Vagina (tissue), 2 donors: ENCODE results near the gene MED28. TPM values are rescaled to one million over a fixed set of nuclear protein-coding genes. Genes with fewer than 3 reads are reported as not detected.

Experiments used
- DNase-seq, 2 donors: peaks; one replicate each; pipeline ENCODE4 v3.0.0-alpha.2; 2017; ENCODE audit errors: extremely low spot score in 2 of 2
- H3K27ac ChIP-seq: fragments of 200-600 bp; sonication (generic); one replicate; pipeline ENCODE4 v1.5.1; 2019
- H3K27me3 ChIP-seq: fragments of 200-600 bp; sonication (generic); one replicate; pipeline ENCODE4 v1.5.1; 2019
- H3K36me3 ChIP-seq, 2 donors: fragments of 200-600 bp; sonication (generic); one replicate each; pipeline ENCODE4 v1.5.1; 2017 to 2019
- H3K4me1 ChIP-seq: fragments of 200-600 bp; sonication (generic); one replicate; pipeline ENCODE4 v1.5.1; 2019
- H3K4me3 ChIP-seq, 2 donors: fragments of 200-600 bp; sonication (generic); 1 replicate in 1 of 2; 2 replicates in 1 of 2; pipeline ENCODE4 v1.5.1; 2016 to 2019
- H3K9me3 ChIP-seq: fragments of 200-600 bp; sonication (generic); one replicate; pipeline ENCODE4 v1.5.1; 2019
- CTCF ChIP-seq, 3 experiments: fragments of 450-650 bp in 2 of 3; fragments of 200-600 bp in 1 of 3; sonication (generic) in 1 of 3; IDR thresholded peaks; one replicate each; pipeline ENCODE4 v1.5.1; 2017 to 2019; ENCODE audit warnings: antibody characterized with exemption in 3 of 3, mild to moderate bottlenecking in 2 of 3, moderate library complexity in 2 of 3
- POLR2A ChIP-seq, 2 donors: fragments of 450-650 bp; IDR thresholded peaks; one replicate each; pipeline ENCODE4 v1.6.1; 2017; ENCODE audit warnings: antibody characterized with exemption in 2 of 2, mild to moderate bottlenecking in 2 of 2, moderate library complexity in 2 of 2
- POLR2AphosphoS5 ChIP-seq, 2 donors: sonication (generic); formaldehyde crosslinking; IDR thresholded peaks; one replicate each; pipeline ENCODE4 v1.9.0; 2017; ENCODE audit warnings: antibody characterized with exemption in 2 of 2, mild to moderate bottlenecking in 2 of 2, low read depth in 1 of 2; ENCODE audit not compliant: insufficient read depth in 1 of 2
- intact Hi-C: fragments of 100-400 bp; cut with DNase I; formaldehyde crosslinking; loops from one replicate; pipeline ENCODE4 v1.15.1; 2023
- total RNA-seq: library from RNA; depleted of rRNA; stranded (reverse); fragments of >200 nt; gene quantifications from one replicate; pipeline ENCODE4 v1.2.3, GENCODE V29; 2016

The MED28 gene
- total RNA-seq, 1 donor from 2014 or later: 14.0 TPM

GRCh38 chr4:17576932-17577664 is 37.3 kb upstream of the MED28 start, which contains the start of gene LAP3:
Gene LAP3, plus strand, starts transcription at chr4:17577198. Its CDS starts 268 bp downstream, at chr4:17577466.
- no peaks in the 10 kb centered on the region for H3K27me3 ChIP-seq
- H3K4me3 ChIP-seq: peak within 1 kb of the TSS; percentile 75 to 91
- H3K9me3 ChIP-seq: no peaks in the 10 kb centered on the region
- H3K36me3 ChIP-seq: peaks cover 0 to 5% of the 10 kb centered on the region in 2 donors
- DNase-seq: peak in 1 of 2 donors; percentile 98
- intact Hi-C loops: no loop called here
- peaks cover 19% of the 10 kb centered on the region for H3K4me1 ChIP-seq
- TF ChIP-seq POLR2A (IDR thresholded peaks at IDR 0.05) (peak in 1 of 2 donors; percentile 83), POLR2AphosphoS5 (IDR thresholded peaks at IDR 0.05; ENCODE audit: insufficient read depth in 1 of 2, low read depth in 1 of 2) (peak; percentile 16 to 89), CTCF (IDR thresholded peaks at IDR 0.05) (no peak)
- peak within 1 kb of the TSS; percentile 81 for H3K27ac ChIP-seq

- DNase-seq: no peak
- Histone ChIP-seq H3K4me1 (peaks cover 19% of the 10 kb centered on the region), H3K27ac (peak overlapping the region; percentile 81), H3K9me3 (no peaks in the 10 kb centered on the region), H3K36me3 (peaks cover 0 to 13% of the 10 kb centered on the region in 2 donors), H3K27me3 (no peaks in the 10 kb centered on the region), H3K4me3 (peak overlapping the region; percentile 75 to 91)
- intact Hi-C loops: no loop called here
- TF ChIP-seq POLR2AphosphoS5 (IDR thresholded peaks at IDR 0.05; ENCODE audit: insufficient read depth in 1 of 2, low read depth in 1 of 2) (peak in 1 of 2 donors; percentile 53), CTCF (IDR thresholded peaks at IDR 0.05) (no peak)
These were observed 36.6 kb upstream of the MED28 start for GRCh38 chr4:17577665-17578481.

- peak overlapping the region; percentile 81 for H3K27ac ChIP-seq
- H3K36me3 ChIP-seq: peaks cover 0 to 19% of the 10 kb centered on the region in 2 donors
- intact Hi-C loops: no loop called here
- H3K27me3 ChIP-seq: no peaks in the 10 kb centered on the region
- DNase-seq: no peak
- H3K4me3 ChIP-seq: peak overlapping the region; percentile 75 to 91
- peaks cover 19% of the 10 kb centered on the region for H3K4me1 ChIP-seq
- TF ChIP-seq CTCF (IDR thresholded peaks at IDR 0.05) (no peak), POLR2A (IDR thresholded peaks at IDR 0.05) (no peak), POLR2AphosphoS5 (IDR thresholded peaks at IDR 0.05; ENCODE audit: insufficient read depth in 1 of 2, low read depth in 1 of 2) (no peak)
- H3K9me3 ChIP-seq: no peaks in the 10 kb centered on the region
These were observed 36.0 kb upstream of the MED28 start for GRCh38 chr4:17578482-17578891.

GRCh38 chr4:17580969-17581368 is 33.5 kb upstream of the MED28 start:
- TF ChIP-seq POLR2AphosphoS5 (IDR thresholded peaks at IDR 0.05; ENCODE audit: insufficient read depth in 1 of 2, low read depth in 1 of 2) (no peak), POLR2A (IDR thresholded peaks at IDR 0.05) (no peak), CTCF (IDR thresholded peaks at IDR 0.05) (no peak)
- intact Hi-C loops: no loop called here
- peak overlapping the region; percentile 5 for H3K27ac ChIP-seq
- H3K27me3 ChIP-seq: no peaks in the 10 kb centered on the region
- H3K4me1 ChIP-seq: peaks cover 19% of the 10 kb centered on the region
- peaks cover 0 to 44% of the 10 kb centered on the region in 2 donors for H3K36me3 ChIP-seq
- no peaks in the 10 kb centered on the region for H3K9me3 ChIP-seq
- no peak overlapping the region for H3K4me3 ChIP-seq
- DNase-seq: no peak
